ENCODE data around the gene TNS3. TPM values are rescaled to one million over a fixed set of nuclear protein-coding genes. Genes with fewer than 3 reads are reported as not detected.

Gene TNS3
- total and polyA plus RNA-seq, 9 of the 15 experiments (the other 6 are each of a cell fraction or from before 2014, with no cell fraction given), result 0.20 TPM; not detected in 8

DNA sequence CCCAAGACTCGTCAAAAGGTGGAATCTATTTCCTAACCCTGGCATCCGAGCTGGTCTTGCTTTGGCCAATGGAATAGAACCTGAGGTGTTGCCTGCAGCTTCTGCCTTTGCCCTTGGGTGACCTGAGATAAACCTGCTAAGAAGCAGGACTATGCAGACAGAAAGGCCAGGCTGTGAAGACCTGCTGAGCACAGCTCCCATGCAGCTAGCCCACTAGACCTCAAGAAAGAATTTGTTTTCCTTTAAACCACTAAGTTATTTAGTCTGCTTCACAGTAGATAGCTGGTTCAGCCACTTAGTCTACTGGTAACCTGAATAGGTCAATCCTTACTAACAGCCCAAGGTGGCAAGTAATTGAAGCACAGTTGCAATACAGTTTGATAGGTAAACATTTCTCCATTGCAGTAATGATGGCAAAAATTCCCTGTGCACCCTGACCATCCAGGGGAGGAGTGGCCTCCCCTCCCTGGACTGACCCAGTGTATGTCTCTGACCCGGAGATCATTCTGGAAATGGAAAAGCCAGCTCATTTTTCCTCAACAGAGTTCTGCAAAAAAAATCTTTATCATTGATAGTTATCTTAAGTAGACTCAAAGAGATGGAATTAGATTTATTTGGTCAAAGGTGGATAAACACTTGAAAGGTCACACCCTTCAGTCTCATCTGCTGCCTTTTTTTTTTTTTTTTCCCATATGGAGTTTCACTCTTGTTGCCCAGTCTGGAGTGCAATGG is 20.0 kb downstream of the TNS3 start:
- H3K36me3 ChIP-seq (ENCODE audit: control insufficient read depth, insufficient read depth, low read length), result no peaks in the 10 kb centered on the region
- in situ Hi-C loops (cut with MboI) (no loop called here), intact Hi-C loops (cut with micrococcal nuclease) (no loop called here)
- H3K4me2 ChIP-seq (ENCODE audit: insufficient read depth, low read length), result no peak overlapping the region
- ChIA-PET POLR2A (interaction anchor here (0.6 to 0.8 kb wide), 2 partner anchors 13 to 48 kb away, joined by 3 to 5 read pairs; no protein-coding TSS in a partner anchor), CTCF (ENCODE audit: low intra/inter-chr PET ratio) (no interaction called here)
- no peaks in the 10 kb centered on the region for H3K9me3 ChIP-seq (replicated peaks; ENCODE audit: control insufficient read depth, insufficient read depth, low read depth, low read length)
- H3K79me2 ChIP-seq (ENCODE audit: control insufficient read depth, insufficient read depth, low read length), result no peaks in the 10 kb centered on the region
- ATAC-seq (no peak), DNase-seq (ENCODE audit: extremely low read depth in 1 of 4, low spot score in 3 of 4) (no peak), FAIRE-seq (no peak)
- H3K27ac ChIP-seq (ENCODE audit: extremely low read depth, low read depth, low read length), result no peak overlapping the region
- no peaks in the 10 kb centered on the region for H3K9me1 ChIP-seq (ENCODE audit: control insufficient read depth, insufficient read depth, low read length)
- peaks cover 6 to 36% of the 10 kb centered on the region in 2 experiments; a peak in 3 of 5 replicates for H3K27me3 ChIP-seq (ENCODE audit: control insufficient read depth in 2 of 2, insufficient read depth in 2 of 2, low read length in 2 of 2)
- no TSS peak for BruUV-seq (replicated peaks)
- no peak overlapping the region for H3K4me3 ChIP-seq
- 0 out of 2 replicates have a peak, but pooled peaks cover 3% of the 10 kb centered on the region for H4K20me1 ChIP-seq (replicated peaks; ENCODE audit: control insufficient read depth, insufficient read depth, low read length)
- 0% methylated on average over 3 of the region's 3 CpGs for WGBS (ENCODE audit: insufficient coverage, low coverage, missing lambda C conversion rate)
- no peak overlapping the region for H2AFZ ChIP-seq (ENCODE audit: low read depth, low read length)
- no peak overlapping the region for H3K9ac ChIP-seq (ENCODE audit: insufficient read depth in 1 of 2, low read depth in 2 of 2, low read length in 2 of 2)
- H3K4me1 ChIP-seq (replicated peaks in 1 of 2; ENCODE audit: control insufficient read depth in 2 of 2, insufficient read depth in 2 of 2, low read length in 2 of 2), result no peaks in the 10 kb centered on the region
- TF ChIP-seq DACH1 (IDR thresholded peaks at IDR 0.05; ENCODE audit: partially characterized antibody) (no peak), ETS2 (tag; IDR thresholded peaks at IDR 0.05; ENCODE audit: borderline replicate concordance, poor library complexity, severe bottlenecking) (no peak)
- TF ChIP-seq, protein P1, sequence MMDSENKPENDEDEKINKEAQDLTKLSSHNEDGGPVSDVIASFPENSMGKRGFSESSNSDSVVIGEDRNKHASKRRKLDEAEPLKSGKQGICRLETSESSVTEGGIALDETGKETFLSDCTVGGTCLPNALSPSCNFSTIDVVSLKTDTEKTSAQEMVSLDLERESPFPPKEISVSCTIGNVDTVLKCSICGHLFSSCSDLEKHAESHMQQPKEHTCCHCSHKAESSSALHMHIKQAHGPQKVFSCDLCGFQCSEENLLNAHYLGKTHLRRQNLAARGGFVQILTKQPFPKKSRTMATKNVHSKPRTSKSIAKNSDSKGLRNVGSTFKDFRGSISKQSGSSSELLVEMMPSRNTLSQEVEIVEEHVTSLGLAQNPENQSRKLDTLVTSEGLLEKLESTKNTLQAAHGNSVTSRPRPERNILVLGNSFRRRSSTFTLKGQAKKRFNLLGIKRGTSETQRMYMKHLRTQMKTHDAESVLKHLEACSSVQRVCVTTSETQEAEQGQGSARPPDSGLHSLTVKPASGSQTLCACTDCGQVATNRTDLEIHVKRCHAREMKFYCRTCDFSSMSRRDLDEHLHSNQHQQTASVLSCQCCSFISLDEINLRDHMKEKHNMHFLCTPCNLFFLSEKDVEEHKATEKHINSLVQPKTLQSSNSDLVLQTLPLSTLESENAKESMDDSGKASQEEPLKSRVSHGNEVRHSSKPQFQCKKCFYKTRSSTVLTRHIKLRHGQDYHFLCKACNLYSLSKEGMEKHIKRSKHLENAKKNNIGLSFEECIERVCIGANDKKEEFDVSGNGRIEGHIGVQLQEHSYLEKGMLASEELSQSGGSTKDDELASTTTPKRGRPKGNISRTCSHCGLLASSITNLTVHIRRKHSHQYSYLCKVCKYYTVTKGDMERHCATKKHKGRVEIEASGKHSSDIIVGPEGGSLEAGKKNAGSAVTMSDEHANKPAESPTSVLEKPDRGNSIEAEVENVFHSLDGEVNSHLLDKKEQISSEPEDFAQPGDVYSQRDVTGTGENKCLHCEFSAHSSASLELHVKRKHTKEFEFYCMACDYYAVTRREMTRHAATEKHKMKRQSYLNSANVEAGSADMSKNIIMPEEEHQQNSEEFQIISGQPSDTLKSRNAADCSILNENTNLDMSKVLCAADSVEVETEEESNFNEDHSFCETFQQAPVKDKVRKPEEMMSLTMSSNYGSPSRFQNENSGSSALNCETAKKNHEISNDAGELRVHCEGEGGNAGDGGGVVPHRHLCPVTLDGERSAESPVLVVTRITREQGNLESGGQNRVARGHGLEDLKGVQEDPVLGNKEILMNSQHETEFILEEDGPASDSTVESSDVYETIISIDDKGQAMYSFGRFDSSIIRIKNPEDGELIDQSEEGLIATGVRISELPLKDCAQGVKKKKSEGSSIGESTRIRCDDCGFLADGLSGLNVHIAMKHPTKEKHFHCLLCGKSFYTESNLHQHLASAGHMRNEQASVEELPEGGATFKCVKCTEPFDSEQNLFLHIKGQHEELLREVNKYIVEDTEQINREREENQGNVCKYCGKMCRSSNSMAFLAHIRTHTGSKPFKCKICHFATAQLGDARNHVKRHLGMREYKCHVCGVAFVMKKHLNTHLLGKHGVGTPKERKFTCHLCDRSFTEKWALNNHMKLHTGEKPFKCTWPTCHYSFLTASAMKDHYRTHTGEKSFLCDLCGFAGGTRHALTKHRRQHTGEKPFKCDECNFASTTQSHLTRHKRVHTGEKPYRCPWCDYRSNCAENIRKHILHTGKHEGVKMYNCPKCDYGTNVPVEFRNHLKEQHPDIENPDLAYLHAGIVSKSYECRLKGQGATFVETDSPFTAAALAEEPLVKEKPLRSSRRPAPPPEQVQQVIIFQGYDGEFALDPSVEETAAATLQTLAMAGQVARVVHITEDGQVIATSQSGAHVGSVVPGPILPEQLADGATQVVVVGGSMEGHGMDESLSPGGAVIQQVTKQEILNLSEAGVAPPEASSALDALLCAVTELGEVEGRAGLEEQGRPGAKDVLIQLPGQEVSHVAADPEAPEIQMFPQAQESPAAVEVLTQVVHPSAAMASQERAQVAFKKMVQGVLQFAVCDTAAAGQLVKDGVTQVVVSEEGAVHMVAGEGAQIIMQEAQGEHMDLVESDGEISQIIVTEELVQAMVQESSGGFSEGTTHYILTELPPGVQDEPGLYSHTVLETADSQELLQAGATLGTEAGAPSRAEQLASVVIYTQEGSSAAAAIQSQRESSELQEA (IDR thresholded peaks at IDR 0.05; ENCODE audit: low read depth), result no peak
